NCI-H1092 treated with DMSO at 0.1 percent for 48 hours (cell line): ENCODE measurements around the gene TSPAN5.

Experiments
- DNase-seq: peaks from one replicate; lab custom pipeline; 2025; lab: John Stamatoyannopoulos, UW

Gene TSPAN5

GRCh38 chr4:98643755-98644154 lies 14.7 kb downstream of the TSPAN5 start:
- DNase-seq: no peak

DNA sequence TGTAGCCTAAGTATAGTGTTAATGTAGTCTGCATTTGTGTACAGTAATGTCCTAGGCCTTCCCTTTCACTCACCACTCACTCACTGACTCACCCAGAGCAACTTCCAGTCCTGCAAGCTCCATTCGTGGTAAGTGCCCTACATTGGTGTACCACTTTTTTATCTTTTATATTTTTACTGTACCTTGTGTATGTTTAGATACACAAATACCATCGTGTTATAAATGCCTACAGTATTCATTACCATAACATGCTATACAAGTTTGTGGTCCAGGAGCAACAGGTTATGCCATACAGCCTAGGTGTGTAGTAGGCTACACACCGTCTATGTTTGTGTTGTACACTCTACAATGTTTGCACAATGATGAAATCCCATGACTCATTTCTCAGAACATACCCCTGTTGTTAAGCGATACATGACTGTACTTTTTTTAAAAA lies 15.4 kb downstream of the TSPAN5 start:
- DNase-seq: no peak

DNA sequence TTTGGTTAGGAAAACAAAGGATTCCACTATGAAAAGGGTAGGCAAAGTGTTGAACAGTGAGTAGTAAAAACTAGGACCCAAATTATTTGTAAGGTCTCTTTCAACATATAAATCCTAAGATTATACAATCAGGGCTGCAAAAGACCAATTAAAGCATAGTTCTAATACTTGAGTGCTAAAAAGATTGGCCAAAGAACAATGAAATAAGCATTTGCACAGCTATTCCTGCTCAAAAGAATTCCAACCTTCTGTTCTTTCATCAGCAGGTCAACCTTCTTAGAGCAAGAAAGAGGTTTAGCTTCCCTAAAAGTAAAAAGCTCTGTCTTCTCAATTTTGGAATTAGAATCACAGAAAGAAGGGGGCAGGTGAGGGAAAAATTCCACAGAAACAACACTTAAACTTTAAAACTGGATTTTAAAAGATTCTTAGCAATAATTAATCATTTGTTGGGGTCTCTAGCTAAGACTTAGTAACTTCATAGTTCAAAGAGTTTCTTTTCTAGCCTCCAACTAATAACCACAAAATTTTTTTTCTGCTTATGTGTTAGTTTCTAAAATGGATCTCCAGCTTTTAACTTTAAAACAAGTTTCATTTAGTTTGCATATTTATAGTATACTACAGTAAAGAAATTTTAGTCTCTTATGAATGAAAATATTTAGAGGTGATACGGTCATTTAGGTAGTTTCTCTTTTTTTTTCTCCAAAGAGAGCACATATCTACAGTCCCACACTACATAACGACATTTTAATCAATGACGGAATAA lies 16.3 kb downstream of the TSPAN5 start:
- no peak for DNase-seq

DNA sequence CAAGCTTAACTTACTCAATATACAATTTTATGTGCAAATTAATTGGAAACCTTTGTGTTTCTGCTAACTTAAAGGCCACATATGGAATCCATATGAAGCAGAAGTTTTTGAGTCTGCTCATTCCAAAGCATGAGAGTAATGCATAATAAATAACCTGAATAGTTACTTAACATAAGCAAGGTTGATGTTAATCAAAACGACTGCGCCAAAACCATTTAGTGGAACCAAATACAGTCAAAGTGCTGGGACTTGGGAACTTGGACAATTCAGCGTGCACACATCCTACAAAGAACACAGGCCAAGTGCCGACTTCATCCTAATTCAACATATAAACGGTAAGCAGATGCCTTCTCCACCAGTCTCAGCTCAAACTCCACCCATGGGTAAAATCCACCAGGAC lies 17.0 kb downstream of the TSPAN5 start:
- DNase-seq: no peak

DNA sequence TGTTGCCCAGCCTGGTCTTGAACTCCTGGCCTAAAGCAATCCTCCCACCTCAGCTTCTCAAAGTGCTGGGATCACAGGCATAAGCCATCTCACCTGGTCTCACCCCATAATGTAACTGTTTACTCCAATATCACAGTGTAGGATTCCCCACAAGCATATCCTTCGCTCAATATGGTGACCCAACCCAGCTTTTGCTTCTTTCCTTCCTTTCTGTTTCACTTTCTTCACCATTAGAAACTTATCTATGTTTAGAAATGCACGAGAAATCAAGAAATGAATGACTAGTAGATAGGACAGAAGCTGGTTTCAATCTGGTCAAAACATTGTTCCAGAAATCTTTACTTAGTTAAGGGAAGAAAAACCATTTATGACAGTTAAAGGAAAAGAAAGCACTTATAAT lies 18.9 kb downstream of the TSPAN5 start:
- no peak for DNase-seq

- no peak for DNase-seq
Observed at GRCh38 chr4:98639108-98639507, 19.3 kb downstream of the TSPAN5 start.

GRCh38 chr4:98638661-98639060 lies 19.8 kb downstream of the TSPAN5 start:
- DNase-seq: no peak

DNA sequence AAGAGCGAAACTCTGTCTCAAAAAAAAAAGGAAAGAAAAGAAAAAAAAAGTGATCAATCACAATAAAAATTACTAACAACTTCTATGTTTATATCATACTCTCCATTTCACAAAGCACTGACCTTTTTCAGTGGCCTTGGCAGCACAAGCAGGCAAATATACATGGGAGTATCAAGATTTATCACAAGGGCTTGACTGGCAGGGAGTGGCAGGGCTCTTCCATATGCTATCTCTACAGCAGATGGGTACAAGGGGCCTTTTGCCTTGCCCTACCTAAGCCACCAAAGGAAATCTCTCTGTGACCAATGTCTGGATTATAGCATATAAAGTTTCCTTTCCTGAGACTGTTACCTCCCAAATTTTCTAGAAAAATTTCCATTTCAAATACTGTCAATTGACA lies 24.4 kb downstream of the TSPAN5 start:
- no peak for DNase-seq

DNA sequence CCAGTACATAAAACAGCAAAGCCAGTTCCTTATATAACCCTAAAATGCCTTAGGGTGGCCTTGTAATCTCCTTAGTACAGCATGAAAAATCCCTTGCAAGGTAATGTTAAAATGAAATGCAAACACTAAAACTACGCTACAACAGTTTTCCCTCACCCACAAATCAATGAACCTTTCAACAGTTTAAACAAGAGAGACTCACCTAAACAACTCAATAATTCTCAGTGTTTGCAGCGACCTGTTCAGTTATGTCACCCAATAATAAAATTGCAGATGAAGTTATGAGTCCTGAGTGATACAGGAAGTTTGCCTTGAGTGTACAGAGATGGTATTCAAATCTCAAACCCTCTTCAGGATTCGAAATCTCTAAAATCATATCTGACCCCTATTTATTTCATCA lies 25.3 kb downstream of the TSPAN5 start:
- no peak for DNase-seq

GRCh38 chr4:98632258-98632657 lies 26.2 kb downstream of the TSPAN5 start:
- DNase-seq: no peak

- no peak for DNase-seq
Observed at GRCh38 chr4:98631506-98631905, 26.9 kb downstream of the TSPAN5 start.

DNA sequence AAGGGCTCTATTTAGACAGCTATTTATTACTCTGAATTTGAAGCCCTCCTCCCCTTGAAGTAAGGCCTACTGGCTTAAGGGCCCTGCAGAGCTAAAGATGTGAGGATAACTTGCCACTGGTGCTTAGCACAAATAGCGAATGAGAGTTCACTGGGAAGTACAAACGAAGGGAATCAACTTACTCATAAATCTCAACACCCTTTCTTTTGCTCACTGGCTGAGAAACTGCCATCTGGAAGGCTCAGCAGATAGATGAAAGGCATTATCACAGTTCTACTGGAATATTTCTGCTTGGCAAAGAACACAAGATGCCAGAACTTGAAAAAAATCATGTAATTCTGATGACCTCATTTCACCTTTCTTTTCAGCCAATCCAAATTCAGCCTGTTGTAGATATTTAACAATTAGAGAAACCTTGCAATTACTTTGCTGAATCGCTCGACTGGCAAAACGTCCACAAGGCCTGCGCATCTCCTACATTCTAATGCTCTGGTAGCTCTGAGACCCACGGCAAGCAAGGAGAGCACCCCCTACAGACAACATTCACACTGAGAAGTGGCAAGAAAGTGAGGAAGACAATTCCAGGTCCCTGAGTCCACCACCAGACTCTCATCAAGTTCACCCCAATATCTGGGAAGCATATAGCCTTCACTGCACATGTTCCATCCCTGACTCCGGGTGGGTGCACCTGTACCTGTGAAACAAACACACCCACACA lies 27.5 kb downstream of the TSPAN5 start:
- no peak for DNase-seq

GRCh38 chr4:98627531-98628257 lies 30.7 kb downstream of the TSPAN5 start:
- no peak for DNase-seq

GRCh38 chr4:98626350-98626749 lies 32.1 kb downstream of the TSPAN5 start:
- no peak for DNase-seq

DNA sequence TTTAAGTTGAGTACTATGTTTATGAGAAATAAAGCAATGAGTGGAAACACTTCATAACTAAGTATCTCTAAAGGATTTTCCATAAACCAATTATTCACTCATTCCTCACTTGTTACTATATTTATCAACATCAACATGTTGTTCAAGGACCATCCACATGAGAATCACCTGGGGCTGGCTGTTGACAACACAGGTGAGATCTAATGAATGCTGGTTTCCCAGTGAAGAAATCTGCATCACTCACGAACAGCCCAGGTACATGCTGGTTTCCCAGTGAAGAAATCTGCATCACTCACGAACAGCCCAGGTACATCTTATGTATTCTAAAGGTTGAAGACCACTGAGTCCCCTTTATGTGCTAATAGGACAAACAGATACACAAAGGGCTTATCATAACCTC lies 32.5 kb downstream of the TSPAN5 start:
- no peak for DNase-seq

DNA sequence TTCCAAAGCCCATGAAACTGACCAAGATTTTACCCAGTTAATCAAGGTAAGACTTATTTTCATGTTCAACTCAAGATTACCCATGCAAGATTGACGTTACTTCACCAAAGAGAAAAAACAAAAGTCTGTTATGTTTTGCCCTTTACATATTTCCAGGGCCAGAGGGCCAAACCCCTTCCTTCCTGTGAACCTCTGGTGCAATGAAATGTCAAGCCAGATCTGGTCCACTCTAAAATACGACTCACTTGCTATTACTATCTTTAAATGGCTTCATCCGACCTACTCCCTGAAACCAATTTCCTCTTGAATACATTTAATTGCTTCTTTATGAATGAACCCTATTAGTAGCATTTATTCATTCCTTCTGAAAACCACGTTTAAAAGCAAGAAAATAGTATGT lies 33.0 kb downstream of the TSPAN5 start:
- no peak for DNase-seq

DNA sequence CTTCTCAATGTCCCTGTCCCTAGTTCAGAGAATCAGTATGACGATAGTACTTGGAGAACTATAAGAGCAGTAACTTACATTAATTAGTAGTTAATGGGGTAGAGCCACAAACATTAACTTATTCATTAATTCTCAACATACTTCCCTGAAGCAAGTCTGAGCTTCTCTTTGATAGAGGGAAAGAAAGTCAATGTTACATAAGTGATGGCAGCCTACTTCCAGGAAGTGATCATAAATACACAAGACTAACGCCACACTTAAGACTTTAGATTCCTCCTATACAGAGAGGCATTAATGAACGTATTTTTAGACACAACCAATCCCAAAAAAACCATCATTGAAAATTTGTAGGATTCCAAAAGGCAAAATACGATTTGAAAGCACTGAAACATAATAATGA lies 33.8 kb downstream of the TSPAN5 start:
- DNase-seq: no peak

GRCh38 chr4:98624144-98624543 lies 34.3 kb downstream of the TSPAN5 start:
- DNase-seq: no peak

GRCh38 chr4:98623126-98623802 lies 35.1 kb downstream of the TSPAN5 start:
- DNase-seq: no peak

- no peak for DNase-seq
Observed at GRCh38 chr4:98620087-98620784, 38.2 kb downstream of the TSPAN5 start.

- no peak for DNase-seq
Observed at GRCh38 chr4:98619180-98619579, 39.2 kb downstream of the TSPAN5 start.

GRCh38 chr4:98618680-98619079 lies 39.7 kb downstream of the TSPAN5 start:
- DNase-seq: no peak
